Measurements from ENCODE around the gene RHOBTB1.

Gene RHOBTB1

GRCh38 chr10:60944058-60944909 lies at the start of gene RHOBTB1:
RHOBTB1 (minus strand) TSS chr10:60944185; CDS start chr10:60911542, 32,643 bp downstream.
- TF ChIP-seq CTCF (IDR thresholded peaks at IDR 0.05; ENCODE audit: borderline replicate concordance, insufficient read depth, low read depth, low read length) = no peak

GRCh38 chr10:60992636-60993035 lies 48.7 kb upstream of the RHOBTB1 start:
- no peak overlapping the region for H3K4me3 ChIP-seq (ENCODE audit: low read depth, low read length)
- no peak for TF ChIP-seq CTCF (IDR thresholded peaks at IDR 0.05; ENCODE audit: borderline replicate concordance, insufficient read depth, low read depth, low read length)

More at GRCh38 chr10:60944058-60944909, at the start of gene RHOBTB1:
- peak within 1 kb of the TSS; percentile 3 for H3K4me3 ChIP-seq (ENCODE audit: low read depth, low read length)

- H3K4me3 ChIP-seq (ENCODE audit: low read depth, low read length) = no peak overlapping the region
These were observed 46.7 kb upstream of the RHOBTB1 start for GRCh38 chr10:60990663-60991062.

GRCh38 chr10:60989400-60989876 lies 45.5 kb upstream of the RHOBTB1 start:
- H3K4me3 ChIP-seq (ENCODE audit: low read depth, low read length) = no peak overlapping the region
- TF ChIP-seq CTCF (IDR thresholded peaks at IDR 0.05; ENCODE audit: borderline replicate concordance, insufficient read depth, low read depth, low read length) = no peak

More at GRCh38 chr10:60990663-60991062, 46.7 kb upstream of the RHOBTB1 start:
- no peak for TF ChIP-seq CTCF (IDR thresholded peaks at IDR 0.05; ENCODE audit: borderline replicate concordance, insufficient read depth, low read depth, low read length)

- H3K4me3 ChIP-seq (ENCODE audit: low read depth, low read length) = no peak overlapping the region
- no peak for TF ChIP-seq CTCF (IDR thresholded peaks at IDR 0.05; ENCODE audit: borderline replicate concordance, insufficient read depth, low read depth, low read length)
These were observed 42.8 kb upstream of the RHOBTB1 start for GRCh38 chr10:60986791-60987190.

- no peak for TF ChIP-seq CTCF (IDR thresholded peaks at IDR 0.05; ENCODE audit: borderline replicate concordance, insufficient read depth, low read depth, low read length)
- no peak overlapping the region for H3K4me3 ChIP-seq (ENCODE audit: low read depth, low read length)
These were observed 42.0 kb upstream of the RHOBTB1 start for GRCh38 chr10:60985951-60986350.

- no peak for TF ChIP-seq CTCF (IDR thresholded peaks at IDR 0.05; ENCODE audit: borderline replicate concordance, insufficient read depth, low read depth, low read length)
- no peak overlapping the region for H3K4me3 ChIP-seq (ENCODE audit: low read depth, low read length)
These were observed 37.0 kb upstream of the RHOBTB1 start for GRCh38 chr10:60980997-60981396.

Data from GM12875 (cell line).